Fibroblast of the aortic adventitia (primary cell): ENCODE results near the gene KCNQ1. TPM values are rescaled to one million over a fixed set of nuclear protein-coding genes. Genes with fewer than 3 reads are reported as not detected.

Experiments used
- DNase-seq: peaks from one replicate; pipeline ENCODE4 v3.0.0-alpha.2; 2010; ENCODE audit warnings: low read depth
- H3K4me3 ChIP-seq: 2 replicates; pipeline ENCODE4 v1.5.1; 2011; ENCODE audit warnings: low read depth, mild to moderate bottlenecking, control low read depth, low read length, moderate library complexity
- CTCF ChIP-seq: IDR thresholded peaks from 2 replicates; pipeline ENCODE4 v1.5.1; 2011; ENCODE audit warnings: mild to moderate bottlenecking, low read length, control low read depth, inconsistent platforms; ENCODE audit not compliant: insufficient read depth
- total RNA-seq: library from RNA; depleted of rRNA; stranded (reverse); fragments of >200 nt; gene quantifications from 2 replicates; pipeline ENCODE4 v1.2.3, GENCODE V29; 2012; ENCODE audit warnings: low replicate concordance

Gene KCNQ1
- total RNA-seq, 1 donor: not detected

- DNase-seq: no peak
- TF ChIP-seq CTCF: no peak
- no peak overlapping the region for H3K4me3 ChIP-seq
Observed at GRCh38 chr11:2685051-2685450, 240.2 kb downstream of the KCNQ1 start.

- DNase-seq: no peak
- TF ChIP-seq CTCF: no peak
- no peak overlapping the region for H3K4me3 ChIP-seq
Observed at GRCh38 chr11:2685566-2686359, 241.0 kb downstream of the KCNQ1 start.

DNA sequence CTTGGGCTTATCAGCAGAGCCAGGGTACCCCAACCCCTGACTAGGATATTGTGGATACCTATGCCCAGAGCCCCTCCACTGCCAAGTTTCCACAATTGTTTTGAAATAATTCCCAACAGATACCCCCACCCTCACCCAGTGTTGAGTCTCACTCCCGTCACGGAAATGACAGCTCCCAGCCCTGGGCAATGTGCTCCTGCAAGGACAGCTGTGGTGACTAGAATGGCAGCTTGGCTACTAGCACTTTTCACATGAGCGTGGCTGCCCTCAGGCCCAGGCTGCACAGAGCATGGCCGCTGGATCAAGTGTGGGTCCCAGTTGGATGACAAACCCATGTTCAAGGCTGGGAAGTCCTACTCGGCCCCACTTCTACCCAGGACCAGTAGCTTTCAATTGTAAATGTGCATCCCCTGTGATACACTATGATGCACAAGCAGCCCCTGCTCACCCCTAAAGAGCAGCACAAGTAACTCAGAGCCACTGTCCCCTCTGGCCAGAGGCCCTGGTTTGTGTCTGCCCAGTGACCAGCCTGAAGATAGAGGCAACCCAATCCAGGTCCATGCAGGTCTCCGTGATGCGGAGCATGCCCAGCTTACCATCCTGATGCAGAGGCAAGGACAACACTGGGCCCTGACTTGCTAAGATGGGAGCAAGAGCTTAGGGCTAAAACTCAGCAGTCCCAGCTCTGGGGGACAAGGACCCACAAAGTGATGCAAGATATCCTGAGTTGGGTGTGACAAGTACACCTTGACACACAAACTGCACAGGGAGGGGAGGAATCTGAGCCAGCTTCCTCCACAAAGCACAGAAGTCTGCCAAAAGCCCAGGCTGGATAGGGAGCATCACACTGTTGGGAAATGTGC, 241.8 kb downstream of the KCNQ1 start:
- H3K4me3 ChIP-seq: no peak overlapping the region
- no peak for TF ChIP-seq CTCF
- no peak for DNase-seq

- no peak for TF ChIP-seq CTCF
- no peak for DNase-seq
- no peak overlapping the region for H3K4me3 ChIP-seq
Observed at GRCh38 chr11:2687223-2687530, 242.4 kb downstream of the KCNQ1 start.

DNA sequence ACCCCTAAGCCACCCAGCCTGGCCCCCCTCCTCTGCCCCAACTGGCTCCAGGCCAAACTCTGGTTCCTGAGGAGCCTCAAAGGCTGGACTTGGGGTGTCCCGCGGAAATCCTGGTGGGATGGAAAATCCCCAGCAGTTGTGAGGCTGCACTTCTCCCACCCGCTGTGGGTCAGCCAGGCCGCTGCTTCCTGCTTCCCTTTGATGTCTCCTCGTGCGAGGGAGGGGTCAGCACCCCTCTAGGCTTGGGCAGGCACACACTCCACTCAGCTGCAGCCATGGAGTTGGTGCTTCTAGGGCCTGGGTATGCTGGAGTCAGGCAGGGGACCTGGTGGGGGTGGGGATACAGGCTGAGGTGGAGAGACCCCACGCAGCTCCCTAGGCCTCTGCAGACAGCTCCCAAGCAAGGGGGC, 243.0 kb downstream of the KCNQ1 start:
- DNase-seq: no peak
- TF ChIP-seq CTCF: no peak
- H3K4me3 ChIP-seq: no peak overlapping the region

DNA sequence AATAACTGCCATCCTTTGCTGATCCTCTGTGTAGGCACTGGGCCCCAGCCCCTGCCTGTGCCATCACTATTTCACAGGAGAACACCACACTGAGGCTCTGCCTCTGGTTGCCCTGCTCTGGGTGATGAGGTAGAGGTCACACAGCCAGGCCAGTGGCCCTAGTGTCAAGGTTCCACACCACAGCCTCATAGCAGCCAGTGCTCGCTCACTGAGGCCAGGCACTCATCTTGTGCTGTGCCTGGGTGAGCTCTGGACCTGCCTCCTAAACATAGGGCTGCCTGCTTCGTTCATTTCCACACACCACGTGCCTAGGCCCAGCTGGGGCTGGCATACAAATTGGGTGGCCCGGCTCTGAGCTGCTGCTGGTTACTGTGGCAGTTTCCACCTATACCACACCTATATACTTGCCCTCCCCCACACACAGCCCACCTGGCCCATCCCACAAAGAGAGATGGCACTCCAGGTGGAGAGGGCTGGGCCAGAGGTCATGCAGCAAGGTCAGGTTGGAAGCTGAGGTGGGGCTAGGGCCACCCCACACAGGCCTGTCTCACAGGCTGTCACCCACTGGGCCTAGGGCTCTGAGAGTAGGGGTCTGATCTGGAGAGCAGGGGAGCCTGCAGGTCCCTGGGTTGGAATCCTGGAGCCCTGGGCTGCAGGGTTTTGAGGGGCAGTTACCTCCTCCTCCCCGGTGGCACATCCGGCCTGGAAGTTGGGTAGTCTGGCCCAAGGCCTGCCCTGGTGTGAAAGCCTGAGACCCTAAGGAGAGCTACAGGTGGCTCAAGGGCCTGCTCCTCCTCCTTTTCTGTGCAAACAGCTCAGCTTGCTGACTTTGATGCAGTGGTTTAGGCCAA, 243.8 kb downstream of the KCNQ1 start:
- TF ChIP-seq CTCF: no peak
- H3K4me3 ChIP-seq: no peak overlapping the region
- DNase-seq: no peak
